NB4 (cell line): ENCODE results near the gene IFNK.

Experiments used
- DNase-seq: peaks from one replicate; pipeline ENCODE4 v3.0.0; 2010; ENCODE audit warnings: low read depth
- H3K4me3 ChIP-seq: one replicate; pipeline ENCODE4 v1.5.1; 2011; ENCODE audit warnings: mild to moderate bottlenecking, low read depth, low read length, moderate library complexity
- MYC ChIP-seq: IDR thresholded peaks from 2 replicates; pipeline ENCODE4 v1.6.1; 2011; ENCODE audit warnings: low read depth, low read length
- POLR2A ChIP-seq: IDR thresholded peaks from 2 replicates; pipeline ENCODE4 v1.6.1; 2011; ENCODE audit warnings: mild to moderate bottlenecking; ENCODE audit not compliant: insufficient read length; ENCODE audit errors: extremely low read depth
- TF ChIP-seq, protein P1 (sequence below): IDR thresholded peaks from one replicate; pipeline ENCODE4 v1.5.1; 2012; ENCODE audit warnings: low read depth, low read length
- TF ChIP-seq, protein P2 (sequence below): IDR thresholded peaks from 2 replicates; pipeline ENCODE4 v1.6.1; 2011; ENCODE audit warnings: low read depth, low read length

IFNK gene

DNA sequence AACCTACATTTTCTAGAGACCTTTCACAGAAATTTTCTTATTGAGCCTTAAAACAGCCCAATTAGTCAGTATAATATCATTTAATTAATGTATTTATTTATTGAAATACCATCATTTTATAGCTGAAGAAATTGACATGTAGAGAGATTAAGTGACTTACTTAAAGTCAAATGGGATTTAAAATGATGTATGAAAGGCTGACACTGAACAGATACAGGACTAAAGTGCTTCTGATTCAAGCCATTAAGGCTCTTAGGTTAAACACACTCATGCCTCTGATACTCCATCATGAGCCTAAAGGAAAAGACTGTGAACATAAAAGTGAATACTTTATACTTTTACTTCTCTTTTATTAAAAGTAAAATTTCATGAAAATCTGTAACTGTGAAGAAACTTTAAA, 36.4 kb downstream of the IFNK start:
- DNase-seq: no peak
- no peak overlapping the region for H3K4me3 ChIP-seq
- TF ChIP-seq, protein P1, sequence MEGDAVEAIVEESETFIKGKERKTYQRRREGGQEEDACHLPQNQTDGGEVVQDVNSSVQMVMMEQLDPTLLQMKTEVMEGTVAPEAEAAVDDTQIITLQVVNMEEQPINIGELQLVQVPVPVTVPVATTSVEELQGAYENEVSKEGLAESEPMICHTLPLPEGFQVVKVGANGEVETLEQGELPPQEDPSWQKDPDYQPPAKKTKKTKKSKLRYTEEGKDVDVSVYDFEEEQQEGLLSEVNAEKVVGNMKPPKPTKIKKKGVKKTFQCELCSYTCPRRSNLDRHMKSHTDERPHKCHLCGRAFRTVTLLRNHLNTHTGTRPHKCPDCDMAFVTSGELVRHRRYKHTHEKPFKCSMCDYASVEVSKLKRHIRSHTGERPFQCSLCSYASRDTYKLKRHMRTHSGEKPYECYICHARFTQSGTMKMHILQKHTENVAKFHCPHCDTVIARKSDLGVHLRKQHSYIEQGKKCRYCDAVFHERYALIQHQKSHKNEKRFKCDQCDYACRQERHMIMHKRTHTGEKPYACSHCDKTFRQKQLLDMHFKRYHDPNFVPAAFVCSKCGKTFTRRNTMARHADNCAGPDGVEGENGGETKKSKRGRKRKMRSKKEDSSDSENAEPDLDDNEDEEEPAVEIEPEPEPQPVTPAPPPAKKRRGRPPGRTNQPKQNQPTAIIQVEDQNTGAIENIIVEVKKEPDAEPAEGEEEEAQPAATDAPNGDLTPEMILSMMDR: no peak
- TF ChIP-seq POLR2A (no peak), MYC (no peak)
- TF ChIP-seq, protein P2, sequence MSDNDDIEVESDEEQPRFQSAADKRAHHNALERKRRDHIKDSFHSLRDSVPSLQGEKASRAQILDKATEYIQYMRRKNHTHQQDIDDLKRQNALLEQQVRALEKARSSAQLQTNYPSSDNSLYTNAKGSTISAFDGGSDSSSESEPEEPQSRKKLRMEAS: no peak

DNA sequence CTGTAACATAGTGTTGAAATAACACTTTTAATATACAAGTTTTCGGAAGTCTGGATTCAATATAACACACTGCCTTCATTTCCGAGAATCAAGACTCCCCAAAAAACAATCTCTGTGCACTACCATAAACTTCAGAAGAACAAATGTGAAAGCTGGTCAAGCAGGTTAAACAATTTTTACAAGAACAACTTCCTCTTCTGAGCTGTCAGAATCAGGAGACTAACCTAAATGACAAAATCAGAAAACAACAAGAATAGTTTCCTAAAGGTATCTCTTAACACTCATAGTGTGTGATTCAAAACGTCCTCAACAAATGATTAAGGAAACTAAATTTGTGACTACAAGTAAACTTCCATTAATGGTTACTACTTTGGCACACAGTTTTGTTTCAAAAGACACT, 37.6 kb downstream of the IFNK start:
- no peak for TF ChIP-seq POLR2A
- TF ChIP-seq MYC: no peak
- TF ChIP-seq, protein P1: no peak
- TF ChIP-seq, protein P2: no peak
- no peak overlapping the region for H3K4me3 ChIP-seq
- no peak for DNase-seq

DNA sequence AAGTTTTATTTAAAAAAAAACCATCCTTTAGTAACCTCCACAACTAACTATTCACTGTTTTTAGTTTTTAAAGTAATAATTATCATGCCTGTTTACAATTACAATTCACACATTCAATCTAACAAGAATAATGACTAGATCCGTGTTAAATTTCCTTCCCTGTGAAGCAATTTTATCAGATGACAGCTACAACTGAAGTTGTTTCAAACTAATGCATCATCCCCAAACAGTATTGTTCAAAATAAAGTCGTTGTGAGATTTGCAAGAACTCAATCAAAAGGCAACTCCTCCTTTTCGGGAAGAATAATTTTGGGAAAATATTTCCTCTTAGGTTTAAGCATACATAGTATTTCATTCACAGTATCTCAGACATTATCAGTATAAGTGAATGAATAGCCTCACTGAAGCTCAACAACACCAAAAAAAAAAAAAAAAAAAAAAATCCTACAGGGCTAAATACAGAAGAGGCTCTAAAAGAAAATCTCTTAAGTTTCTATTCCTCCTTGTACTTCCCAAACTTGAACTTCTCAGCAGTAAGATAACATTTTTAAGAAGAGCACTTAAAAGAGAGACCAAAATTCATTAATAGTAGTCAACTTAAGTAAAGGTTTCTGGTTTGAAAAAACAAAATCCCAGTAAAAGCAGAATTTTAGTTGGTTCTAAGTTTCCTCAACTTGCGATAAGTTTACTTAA, 39.8 kb downstream of the IFNK start:
- DNase-seq: no peak
- TF ChIP-seq, protein P2: no peak
- TF ChIP-seq MYC (no peak), POLR2A (no peak)
- TF ChIP-seq, protein P1: no peak
- H3K4me3 ChIP-seq: no peak overlapping the region

DNA sequence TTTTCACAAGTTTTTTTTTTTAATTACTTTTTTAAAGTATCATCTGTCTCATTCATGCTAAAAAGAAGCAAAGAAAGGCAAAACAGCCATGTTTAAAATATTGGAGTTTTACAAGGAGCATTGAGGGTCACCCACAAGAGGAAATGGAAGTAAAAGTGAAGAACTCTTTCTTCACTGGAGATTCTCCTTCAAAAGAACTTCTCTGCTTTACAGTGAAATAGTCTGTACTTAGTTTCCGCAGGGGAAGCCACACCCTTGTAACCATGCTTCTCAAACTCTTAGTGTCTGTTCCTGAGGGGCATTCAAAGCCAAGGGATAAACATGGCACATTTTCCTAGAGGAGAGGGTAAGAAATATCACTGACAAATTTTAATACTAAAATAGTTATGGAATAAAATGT, 40.6 kb downstream of the IFNK start:
- no peak for DNase-seq
- no peak overlapping the region for H3K4me3 ChIP-seq
- TF ChIP-seq, protein P1: no peak
- TF ChIP-seq MYC (no peak), POLR2A (no peak)
- TF ChIP-seq, protein P2: no peak

DNA sequence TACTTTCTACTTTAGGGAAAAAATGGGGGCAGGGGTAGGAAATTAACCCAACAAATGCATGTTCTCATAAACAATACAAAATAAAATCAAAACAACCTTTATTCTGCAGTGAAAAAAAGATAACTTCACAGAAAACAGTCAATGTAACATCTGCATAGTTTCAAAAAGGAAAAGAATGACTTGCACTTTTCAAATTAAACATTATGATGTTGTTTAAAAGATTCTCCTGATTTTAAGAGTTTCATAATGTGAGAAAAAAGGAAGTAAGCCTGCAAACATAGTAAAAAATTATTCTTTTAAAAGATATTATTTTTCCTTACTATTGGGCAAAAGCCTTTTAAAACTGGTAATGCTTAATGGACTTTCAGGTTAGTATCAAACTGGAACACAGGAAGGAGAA, 41.6 kb downstream of the IFNK start:
- H3K4me3 ChIP-seq: no peak overlapping the region
- no peak for DNase-seq
- TF ChIP-seq, protein P2: no peak
- TF ChIP-seq MYC: no peak
- TF ChIP-seq, protein P1: no peak

DNA sequence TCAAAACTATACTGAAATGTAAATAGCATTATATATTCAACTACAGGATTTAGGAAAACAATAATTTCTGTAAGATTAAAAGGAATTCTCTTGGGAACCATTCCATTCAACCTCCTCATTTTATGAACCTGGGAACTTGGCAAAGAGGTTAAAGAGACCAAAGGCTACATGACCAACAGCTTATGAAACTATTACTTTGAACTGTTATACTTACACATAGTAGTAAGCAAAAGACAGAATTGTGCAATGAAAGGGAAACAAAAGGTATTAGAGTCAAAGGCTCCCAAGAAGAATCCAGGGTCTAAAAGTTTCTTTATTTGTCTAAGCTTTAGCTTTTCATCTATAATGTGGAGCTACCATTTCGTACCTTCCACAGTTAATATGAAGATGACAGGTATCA, 42.0 kb downstream of the IFNK start:
- no peak overlapping the region for H3K4me3 ChIP-seq
- no peak for DNase-seq
- TF ChIP-seq, protein P1: no peak
- TF ChIP-seq, protein P2: no peak
